Neural progenitor cell (in vitro differentiated cells): Measurements from ENCODE around the gene DCP1A. TPM values are rescaled to one million over a fixed set of nuclear protein-coding genes. Genes with fewer than 3 reads are reported as not detected.

Experiments used
- DNase-seq: peaks from one replicate; pipeline ENCODE4 v3.0.0-alpha.2; 2016; ENCODE audit warnings: low spot score
- H2AFZ ChIP-seq: fragments of 200-600 bp; sonication (generic); replicated peaks from 2 replicates; pipeline ENCODE4 v1.6.1; 2016; ENCODE audit warnings: antibody characterized with exemption
- H3F3A ChIP-seq: fragments of 200-600 bp; sonication (generic); 2 replicates; pipeline ENCODE4 v1.6.1; 2016; ENCODE audit warnings: antibody characterized with exemption, low read depth
- H3K27ac ChIP-seq: fragments of 200-600 bp; sonication (generic); 2 replicates; pipeline ENCODE4 v1.5.1; 2016; ENCODE audit warnings: mild to moderate bottlenecking
- H3K27me3 ChIP-seq: fragments of 200-600 bp; sonication (generic); 2 replicates; pipeline ENCODE4 v1.6.1; 2016; ENCODE audit warnings: mild to moderate bottlenecking, moderate library complexity
- H3K36me3 ChIP-seq: fragments of 200-600 bp; sonication (generic); 2 replicates; pipeline ENCODE4 v1.5.1; 2016
- H3K4me1 ChIP-seq: fragments of 200-600 bp; sonication (generic); 2 replicates; pipeline ENCODE4 v1.6.1; 2016; ENCODE audit warnings: mixed run types
- H3K4me2 ChIP-seq: fragments of 200-600 bp; sonication (generic); 2 replicates; pipeline ENCODE4 v1.6.1; 2016
- H3K4me3 ChIP-seq: fragments of 200-600 bp; sonication (generic); 2 replicates; pipeline ENCODE4 v1.5.1; 2016
- H3K79me2 ChIP-seq: fragments of 200-600 bp; sonication (generic); 2 replicates; pipeline ENCODE4 v1.6.1; 2016; ENCODE audit warnings: low read depth
- H3K9ac ChIP-seq: fragments of 200-600 bp; sonication (generic); 2 replicates; pipeline ENCODE4 v1.6.1; 2016
- H3K9me3 ChIP-seq: fragments of 200-600 bp; sonication (generic); 2 replicates; pipeline ENCODE4 v1.5.1; 2016; ENCODE audit warnings: low read depth
- H4K20me1 ChIP-seq: fragments of 200-600 bp; sonication (generic); 2 replicates; pipeline ENCODE4 v1.6.1; 2016; ENCODE audit warnings: low read depth
- H3K27ac Mint-ChIP-seq: 3 replicates; pipeline ENCODE4 v1.8.0; 2021; ENCODE audit warnings: mixed read lengths
- H3K27me3 Mint-ChIP-seq: 2 replicates; pipeline ENCODE4 v1.8.0; 2022; ENCODE audit warnings: low read depth, mild to moderate bottlenecking, inconsistent platforms, moderate library complexity, mixed read lengths; ENCODE audit not compliant: insufficient read depth
- H3K36me3 Mint-ChIP-seq: 3 replicates; pipeline ENCODE4 v1.8.0; 2021; ENCODE audit warnings: mixed read lengths
- H3K4me1 Mint-ChIP-seq: 3 replicates; pipeline ENCODE4 v1.8.0; 2021; ENCODE audit warnings: mixed read lengths
- H3K4me3 Mint-ChIP-seq: 3 replicates; pipeline ENCODE4 v1.8.0; 2021; ENCODE audit warnings: mild to moderate bottlenecking, moderate library complexity, mixed read lengths
- H3K9me3 Mint-ChIP-seq: 3 replicates; pipeline ENCODE4 v1.8.0; 2020; ENCODE audit warnings: mixed read lengths
- EZH2 ChIP-seq: fragments of 200-600 bp; sonication (generic); IDR thresholded peaks from 2 replicates; pipeline ENCODE4 v1.6.1; 2017; ENCODE audit warnings: antibody characterized with exemption, mild to moderate bottlenecking, moderate library complexity
- EZH2phosphoT487 ChIP-seq: fragments of 200-600 bp; sonication (generic); IDR thresholded peaks from 2 replicates; pipeline ENCODE4 v1.6.1; 2017; ENCODE audit warnings: antibody characterized with exemption
- total RNA-seq: library from RNA; depleted of rRNA; stranded (reverse); fragments of >200 nt; gene quantifications from 2 replicates; pipeline ENCODE4 v1.2.3, GENCODE V29; 2015; ENCODE audit warnings: low replicate concordance
- TF ChIP-seq, protein P1 (sequence below): fragments of 200-600 bp; sonication (generic); IDR thresholded peaks from 2 replicates; pipeline ENCODE4 v1.5.1; 2017; ENCODE audit warnings: antibody characterized with exemption, mild to moderate bottlenecking

DCP1A gene
- total RNA-seq, 1 donor from 2014 or later: 24.1 TPM

DNA sequence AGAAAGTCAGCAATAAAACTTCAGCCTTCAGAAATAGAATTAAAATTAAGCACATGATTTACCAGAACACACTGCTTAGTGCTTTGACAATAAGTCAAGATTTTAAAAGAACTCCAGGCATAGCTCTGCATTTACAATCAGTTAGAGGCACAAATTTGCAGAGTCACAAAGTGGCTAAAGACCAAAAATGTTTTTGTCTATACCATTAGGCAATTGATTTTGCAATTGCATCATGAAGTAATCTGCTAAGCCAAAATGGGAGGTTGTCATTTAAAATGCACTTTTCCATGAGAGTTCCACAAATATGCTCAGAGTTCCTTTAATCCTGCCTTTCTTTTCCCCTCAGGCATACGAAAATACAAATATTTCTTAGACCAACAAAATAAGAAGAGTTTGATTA lies 10.1 kb upstream of the DCP1A start:
- Histone ChIP-seq H3K4me1 (no peaks in the 10 kb centered on the region), H3K36me3 (no peaks in the 10 kb centered on the region), H3K9me3 (no peaks in the 10 kb centered on the region), H3K9ac (no peak overlapping the region), H3F3A (no peaks in the 10 kb centered on the region), H2AFZ (no peak overlapping the region), H4K20me1 (no peaks in the 10 kb centered on the region), H3K79me2 (no peaks in the 10 kb centered on the region), H3K27me3 (no peaks in the 10 kb centered on the region), H3K4me3 (no peak overlapping the region), H3K4me2 (no peak overlapping the region), H3K27ac (no peak overlapping the region)
- H3K9me3 Mint-ChIP-seq: no peaks in the 10 kb centered on the region
- H3K36me3 Mint-ChIP-seq: no peaks in the 10 kb centered on the region
- TF ChIP-seq EZH2phosphoT487 (no peak), EZH2 (no peak)
- TF ChIP-seq, protein P1, sequence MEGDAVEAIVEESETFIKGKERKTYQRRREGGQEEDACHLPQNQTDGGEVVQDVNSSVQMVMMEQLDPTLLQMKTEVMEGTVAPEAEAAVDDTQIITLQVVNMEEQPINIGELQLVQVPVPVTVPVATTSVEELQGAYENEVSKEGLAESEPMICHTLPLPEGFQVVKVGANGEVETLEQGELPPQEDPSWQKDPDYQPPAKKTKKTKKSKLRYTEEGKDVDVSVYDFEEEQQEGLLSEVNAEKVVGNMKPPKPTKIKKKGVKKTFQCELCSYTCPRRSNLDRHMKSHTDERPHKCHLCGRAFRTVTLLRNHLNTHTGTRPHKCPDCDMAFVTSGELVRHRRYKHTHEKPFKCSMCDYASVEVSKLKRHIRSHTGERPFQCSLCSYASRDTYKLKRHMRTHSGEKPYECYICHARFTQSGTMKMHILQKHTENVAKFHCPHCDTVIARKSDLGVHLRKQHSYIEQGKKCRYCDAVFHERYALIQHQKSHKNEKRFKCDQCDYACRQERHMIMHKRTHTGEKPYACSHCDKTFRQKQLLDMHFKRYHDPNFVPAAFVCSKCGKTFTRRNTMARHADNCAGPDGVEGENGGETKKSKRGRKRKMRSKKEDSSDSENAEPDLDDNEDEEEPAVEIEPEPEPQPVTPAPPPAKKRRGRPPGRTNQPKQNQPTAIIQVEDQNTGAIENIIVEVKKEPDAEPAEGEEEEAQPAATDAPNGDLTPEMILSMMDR: no peak
- DNase-seq: no peak
- H3K27me3 Mint-ChIP-seq: peaks cover 2% of the 10 kb centered on the region
- no peak overlapping the region for H3K4me3 Mint-ChIP-seq
- no peak overlapping the region for H3K27ac Mint-ChIP-seq
- H3K4me1 Mint-ChIP-seq: no peaks in the 10 kb centered on the region

DNA sequence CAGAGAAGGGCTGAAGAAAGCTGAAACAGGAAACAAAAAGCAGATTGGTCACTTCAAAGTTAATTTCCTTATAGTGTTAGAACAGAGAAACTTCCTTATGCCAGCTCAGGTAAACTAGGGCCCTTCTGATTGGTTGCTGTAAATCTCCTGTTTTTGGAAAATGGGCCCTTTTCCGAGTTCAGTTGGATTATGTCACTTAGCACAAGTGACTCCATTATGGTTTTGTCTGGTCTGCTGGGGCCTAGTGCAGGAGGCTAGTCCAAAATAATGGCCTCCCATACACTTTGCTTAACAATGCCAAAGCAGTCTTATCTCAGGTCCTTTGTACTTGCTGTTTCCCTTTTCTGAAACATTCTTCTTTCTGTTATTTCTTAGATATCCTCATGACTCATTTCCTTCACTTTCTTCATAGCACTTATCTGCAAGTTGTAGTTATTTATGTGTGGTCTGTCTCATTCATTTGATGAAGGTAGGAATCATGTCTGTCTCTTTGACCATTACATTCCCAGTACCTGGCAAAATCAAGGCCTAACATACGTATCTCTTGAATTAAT lies 7.7 kb upstream of the DCP1A start:
- no peaks in the 10 kb centered on the region for H4K20me1 ChIP-seq
- no peak overlapping the region for H3K4me2 ChIP-seq
- H3K36me3 ChIP-seq: no peaks in the 10 kb centered on the region
- H3K79me2 ChIP-seq: no peaks in the 10 kb centered on the region
- Mint-ChIP-seq H3K36me3 (no peaks in the 10 kb centered on the region), H3K27ac (no peak overlapping the region), H3K4me1 (peaks cover 11% of the 10 kb centered on the region), H3K4me3 (no peak overlapping the region), H3K27me3 (peaks cover 4% of the 10 kb centered on the region), H3K9me3 (no peaks in the 10 kb centered on the region)
- H3K4me1 ChIP-seq: peaks cover 3% of the 10 kb centered on the region
- no peak overlapping the region for H3K4me3 ChIP-seq
- no peak overlapping the region for H2AFZ ChIP-seq
- TF ChIP-seq, protein P1: no peak
- TF ChIP-seq EZH2 (no peak), EZH2phosphoT487 (no peak)
- no peak for DNase-seq
- no peak overlapping the region for H3K9ac ChIP-seq
- no peaks in the 10 kb centered on the region for H3K27me3 ChIP-seq
- H3F3A ChIP-seq: peaks cover 6% of the 10 kb centered on the region
- no peak overlapping the region for H3K27ac ChIP-seq
- no peaks in the 10 kb centered on the region for H3K9me3 ChIP-seq

DNA sequence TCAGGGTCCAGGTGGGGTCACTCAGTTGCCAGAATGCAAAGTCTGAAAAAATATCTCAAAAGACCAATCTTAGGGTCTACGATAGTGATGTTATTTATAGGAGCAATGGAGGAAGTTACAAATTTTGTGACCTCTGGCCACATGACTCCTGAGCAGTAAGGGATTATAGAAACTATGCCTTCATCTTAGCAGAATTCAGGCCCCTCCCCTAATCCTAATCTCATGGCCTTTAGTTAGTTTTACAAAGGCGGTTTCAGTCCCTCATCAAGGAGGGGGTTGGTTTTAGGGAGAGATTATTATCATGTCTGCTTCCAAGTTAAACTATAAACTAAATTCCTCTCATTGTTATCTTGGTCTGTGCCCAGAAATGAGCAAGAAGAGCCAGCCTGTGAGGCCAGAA lies 5.9 kb upstream of the DCP1A start:
- TF ChIP-seq EZH2phosphoT487 (no peak), EZH2 (no peak)
- TF ChIP-seq, protein P1: no peak
- Histone ChIP-seq H3K36me3 (no peaks in the 10 kb centered on the region), H2AFZ (no peak overlapping the region), H3K27me3 (no peaks in the 10 kb centered on the region), H3K4me1 (peaks cover 3% of the 10 kb centered on the region), H3K79me2 (no peaks in the 10 kb centered on the region), H3F3A (peaks cover 6% of the 10 kb centered on the region), H3K4me3 (no peak overlapping the region), H4K20me1 (no peaks in the 10 kb centered on the region), H3K4me2 (no peak overlapping the region), H3K27ac (no peak overlapping the region), H3K9ac (no peak overlapping the region), H3K9me3 (no peaks in the 10 kb centered on the region)
- DNase-seq: no peak
- Mint-ChIP-seq H3K4me3 (no peak overlapping the region), H3K36me3 (no peaks in the 10 kb centered on the region), H3K9me3 (no peaks in the 10 kb centered on the region), H3K27ac (no peak overlapping the region), H3K27me3 (peaks cover 4% of the 10 kb centered on the region), H3K4me1 (peaks cover 13% of the 10 kb centered on the region)
